ENCODE results near the gene USPL1.

USPL1 gene

GRCh38 chr13:30659980-30660379 is 42.3 kb downstream of the USPL1 start:
- no peak for DNase-seq (ENCODE audit: low read depth)

GRCh38 chr13:30660796-30661195 is 43.1 kb downstream of the USPL1 start:
- no peak for DNase-seq (ENCODE audit: low read depth)

- DNase-seq (ENCODE audit: low read depth), result no peak
Measured at GRCh38 chr13:30664689-30665275, 47.1 kb downstream of the USPL1 start.

- DNase-seq (ENCODE audit: low read depth), result no peak
Measured at GRCh38 chr13:30665638-30666037, 47.9 kb downstream of the USPL1 start.

- no peak for DNase-seq (ENCODE audit: low read depth)
Measured at GRCh38 chr13:30666113-30666512, 48.4 kb downstream of the USPL1 start.

GRCh38 chr13:30667014-30667413 is 49.3 kb downstream of the USPL1 start:
- no peak for DNase-seq (ENCODE audit: low read depth)

- DNase-seq (ENCODE audit: low read depth), result no peak
Measured at GRCh38 chr13:30668312-30668711, 50.6 kb downstream of the USPL1 start.

GRCh38 chr13:30671271-30671815 is 53.6 kb downstream of the USPL1 start:
- no peak for DNase-seq (ENCODE audit: low read depth)

- peak; percentile 38 for DNase-seq (ENCODE audit: low read depth)
Measured at GRCh38 chr13:30673669-30674521, 56.2 kb downstream of the USPL1 start.

GRCh38 chr13:30675717-30676116 is 58.0 kb downstream of the USPL1 start:
- DNase-seq (ENCODE audit: low read depth), result no peak

GRCh38 chr13:30676672-30677071 is 59.0 kb downstream of the USPL1 start:
- DNase-seq (ENCODE audit: low read depth), result no peak

- no peak for DNase-seq (ENCODE audit: low read depth)
Measured at GRCh38 chr13:30679483-30680330, 62.0 kb downstream of the USPL1 start.

GRCh38 chr13:30681843-30682242 is 64.1 kb downstream of the USPL1 start:
- peak; percentile 46 for DNase-seq (ENCODE audit: low read depth)

GRCh38 chr13:30685320-30685859 is 67.7 kb downstream of the USPL1 start:
- no peak for DNase-seq (ENCODE audit: low read depth)

GRCh38 chr13:30685987-30686386 is 68.3 kb downstream of the USPL1 start:
- no peak for DNase-seq (ENCODE audit: low read depth)

GRCh38 chr13:30687601-30688000 is 69.9 kb downstream of the USPL1 start:
- DNase-seq (ENCODE audit: low read depth), result no peak

GRCh38 chr13:30689752-30690151 is 72.0 kb downstream of the USPL1 start:
- DNase-seq (ENCODE audit: low read depth), result no peak

GRCh38 chr13:30690282-30691188 is 72.8 kb downstream of the USPL1 start:
- peak; percentile 80 for DNase-seq (ENCODE audit: low read depth)

GRCh38 chr13:30692113-30692512 is 74.4 kb downstream of the USPL1 start:
- no peak for DNase-seq (ENCODE audit: low read depth)

GRCh38 chr13:30696278-30697176 is 78.8 kb downstream of the USPL1 start:
- DNase-seq (ENCODE audit: low read depth), result no peak
